Pancreas (tissue), 10 donors: ENCODE results near the gene NXPE3. TPM values are rescaled to one million over a fixed set of nuclear protein-coding genes. Genes with fewer than 3 reads are reported as not detected.

Experiments used
- ATAC-seq, 4 donors: fragments of 200-7000 bp; cut with Tn5 transposase; one replicate each; pipeline versions ENCODE4 v1.8.0 to v1.9.1; 2020; ENCODE audit warnings: mild to moderate bottlenecking in 4 of 4, moderate library complexity in 4 of 4
- DNase-seq, 6 donors: peaks; one replicate each; pipeline ENCODE4 v3.0.0-alpha.2; 2020
- FAIRE-seq: peaks from 2 replicates; lab custom pipeline; 2012; peaks lifted over from hg19 to GRCh38; lab: Jason Lieb, UNC
- H3K27ac ChIP-seq, 4 donors: fragments of 200-600 bp; sonication (generic); 1 replicate in 3 of 4; 2 replicates in 1 of 4; pipeline versions ENCODE4 v1.5.0 to v1.8.0; 2020
- H3K27me3 ChIP-seq, 4 donors: fragments of 200-600 bp; one replicate each; pipeline ENCODE4 v1.8.0; 2021
- H3K36me3 ChIP-seq, 3 donors: fragments of 200-600 bp; sonication (generic) in 1 of 3; one replicate each; pipeline versions ENCODE4 v1.5.0 to v1.8.0; 2020 to 2021
- H3K4me1 ChIP-seq, 3 donors: fragments of 200-600 bp; one replicate each; pipeline ENCODE4 v1.8.0; 2021
- H3K4me3 ChIP-seq, 4 donors: fragments of 200-600 bp; sonication (generic) in 2 of 4; one replicate each; pipeline versions ENCODE4 v1.5.0 to v1.8.0; 2020 to 2021
- H3K9me3 ChIP-seq, 4 donors: fragments of 200-600 bp; one replicate each; pipeline ENCODE4 v1.8.0; 2021
- CTCF ChIP-seq, 4 donors: fragments of 200-600 bp; sonication (generic) in 3 of 4; IDR thresholded peaks; one replicate each; pipeline versions ENCODE4 v1.5.0 to v1.8.0; 2021; ENCODE audit warnings: antibody characterized with exemption in 4 of 4
- WGBS, 2 donors: extraction: QIAGEN DNeasy Blood & Tissue Kit; methylation state at CpG; one replicate each; pipeline ENCODE4 v1.1.7; 2013; 5-methylcytosine and 5-hydroxymethylcytosine counted together
- intact Hi-C, 3 donors: fragments of 100-400 bp; cut with DNase I; formaldehyde crosslinking; loops; one replicate each; pipeline versions ENCODE4 v1.11.1 to v1.14.2; 2022
- polyA plus RNA-seq, 2 donors: library from polyadenylated mRNA; stranded (reverse); fragments of 200-250 nt; gene quantifications; one replicate each; pipeline ENCODE4 v1.2.3, GENCODE V29; 2013
- total RNA-seq, 6 donors: library from RNA; stranded (reverse); fragmentation: NEBNext Ultra II Directional in 4 of 6; extraction: Animal tissue kit (Norgen Biotek cat#: 25700) in 4 of 6; gene quantifications; one replicate each; pipeline versions ENCODE4 v1.2.1 to v1.2.4, GENCODE V29; 2021 to 2023
- donor health status: healthy with polysubstance abuse.
- donor health status: DM: no; HTN: no; CAD: no; lungs with moderate emphysema.
- donor health status: DM: no; HTN: no; CAD: no.
- donor health status: control.
- donor health status: control.
- donor health status: Bipolar disorder and iron deficiency.
- donor health status: DM: yes; HTN: yes; CAD: no.
- donor health status: DM: no; HTN: no; CAD: no.
- donor health status: DM: no; HTN: no; CAD: no.
- donor health status: DM: yes; HTN: yes; CAD: no.

Gene NXPE3
- total and polyA plus RNA-seq, 8 donors = 1.4 to 4.3 (median 2.4) TPM

- intact Hi-C loops = no loop called here
- Histone ChIP-seq H3K36me3 (no peaks in the 10 kb centered on the region), H3K9me3 (no peaks in the 10 kb centered on the region), H3K27me3 (no peaks in the 10 kb centered on the region), H3K4me1 (peaks cover 4 to 31% (median 6%) of the 10 kb centered on the region in 3 donors), H3K4me3 (peak overlapping the region; percentile 18 to 53 (median 36)), H3K27ac (peak overlapping the region; percentile 59 to 91 (median 81))
- FAIRE-seq (peak; percentile 20), ATAC-seq (peak; percentile 73 to 89 (median 88)), DNase-seq (peak; percentile 35 to 83 (median 60))
- no peak for TF ChIP-seq CTCF (IDR thresholded peaks at IDR 0.05)
- WGBS, 2 donors = 3 to 5% methylated on average over 30 of the region's 30 CpGs
Measured at GRCh38 chr3:101827211-101828174, 48.5 kb downstream of the NXPE3 start.

- FAIRE-seq = no peak
- intact Hi-C loops = no loop called here
- no peak for DNase-seq
- Histone ChIP-seq H3K36me3 (no peaks in the 10 kb centered on the region), H3K27ac (peak overlapping the region; percentile 59 to 91 (median 81)), H3K27me3 (no peaks in the 10 kb centered on the region), H3K9me3 (no peaks in the 10 kb centered on the region), H3K4me1 (peaks cover 6 to 31% (median 6%) of the 10 kb centered on the region in 3 donors), H3K4me3 (peak overlapping the region in 3 of 4 donors; percentile 26 to 53 (median 45))
- peak in 2 of 4 donors; percentile 3 to 4 for ATAC-seq
- TF ChIP-seq CTCF (IDR thresholded peaks at IDR 0.05) = no peak
- 6 to 7% methylated on average over 3 of the region's 3 CpGs for WGBS, 2 donors
Measured at GRCh38 chr3:101828276-101828675, 49.3 kb downstream of the NXPE3 start.

- DNase-seq = peak in 3 of 6 donors; percentile 30 to 60 (median 45)
- H3K27ac ChIP-seq = peak overlapping the region in 2 of 4 donors; percentile 89 to 91
- H3K36me3 ChIP-seq = no peaks in the 10 kb centered on the region
- no peak for TF ChIP-seq CTCF (IDR thresholded peaks at IDR 0.05)
- intact Hi-C loops = no loop called here
- 45 to 55% methylated on average over 9 of the region's 9 CpGs for WGBS, 2 donors
- H3K9me3 ChIP-seq = no peaks in the 10 kb centered on the region
- peak; percentile 53 to 78 (median 56) for ATAC-seq
- H3K4me3 ChIP-seq = peak overlapping the region in 2 of 4 donors; percentile 45 to 53
- no peak for FAIRE-seq
- H3K27me3 ChIP-seq = no peaks in the 10 kb centered on the region
- H3K4me1 ChIP-seq = peaks cover 8 to 36% (median 12%) of the 10 kb centered on the region in 3 donors
Measured at GRCh38 chr3:101828691-101829436, 49.9 kb downstream of the NXPE3 start.

GRCh38 chr3:101829437-101829830 is 50.4 kb downstream of the NXPE3 start:
- H3K27ac ChIP-seq = peak overlapping the region in 2 of 4 donors; percentile 89 to 91
- no peaks in the 10 kb centered on the region for H3K27me3 ChIP-seq
- H3K9me3 ChIP-seq = no peaks in the 10 kb centered on the region
- ATAC-seq (no peak), FAIRE-seq (no peak), DNase-seq (no peak)
- no peak overlapping the region for H3K4me3 ChIP-seq
- H3K36me3 ChIP-seq = no peaks in the 10 kb centered on the region
- H3K4me1 ChIP-seq = peaks cover 11 to 38% (median 14%) of the 10 kb centered on the region in 3 donors
- 41 to 49% methylated on average over 2 of the region's 2 CpGs for WGBS, 2 donors
- no peak for TF ChIP-seq CTCF (IDR thresholded peaks at IDR 0.05)
- intact Hi-C loops = no loop called here
